HG03159 (cell line): Measurements from ENCODE around the gene TFAP2B.

Experiments
- ATAC-seq: cut with Tn5 transposase; IDR thresholded peaks from one replicate; pipeline ENCODE4 v1.9.1; 2021; ENCODE audit warnings: mild to moderate bottlenecking, moderate library complexity; ENCODE audit not compliant: unreplicated experiment

TFAP2B gene

GRCh38 chr6:50846144-50846851 is 27.6 kb downstream of the TFAP2B start:
- no peak for ATAC-seq

DNA sequence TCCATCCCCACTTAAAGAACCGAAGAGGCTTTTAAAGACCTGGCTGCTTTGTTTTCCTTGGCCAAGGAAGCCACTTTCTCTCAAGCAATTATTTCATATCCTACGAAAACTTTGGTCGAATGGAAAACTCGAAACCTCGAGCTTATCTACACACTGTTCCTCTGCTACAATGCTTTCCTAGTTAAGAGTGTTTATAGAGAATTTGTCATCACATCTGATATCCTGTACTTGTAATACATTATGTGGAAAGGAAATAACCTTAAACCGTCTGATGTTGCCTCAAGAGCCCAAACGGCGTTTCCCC is 28.1 kb downstream of the TFAP2B start:
- ATAC-seq, result no peak

- no peak for ATAC-seq
These were observed 29.4 kb downstream of the TFAP2B start for GRCh38 chr6:50847890-50848594.

GRCh38 chr6:50848989-50849795 is 30.5 kb downstream of the TFAP2B start:
- ATAC-seq, result no peak

- ATAC-seq, result no peak
These were observed 31.1 kb downstream of the TFAP2B start for GRCh38 chr6:50849796-50850180.

DNA sequence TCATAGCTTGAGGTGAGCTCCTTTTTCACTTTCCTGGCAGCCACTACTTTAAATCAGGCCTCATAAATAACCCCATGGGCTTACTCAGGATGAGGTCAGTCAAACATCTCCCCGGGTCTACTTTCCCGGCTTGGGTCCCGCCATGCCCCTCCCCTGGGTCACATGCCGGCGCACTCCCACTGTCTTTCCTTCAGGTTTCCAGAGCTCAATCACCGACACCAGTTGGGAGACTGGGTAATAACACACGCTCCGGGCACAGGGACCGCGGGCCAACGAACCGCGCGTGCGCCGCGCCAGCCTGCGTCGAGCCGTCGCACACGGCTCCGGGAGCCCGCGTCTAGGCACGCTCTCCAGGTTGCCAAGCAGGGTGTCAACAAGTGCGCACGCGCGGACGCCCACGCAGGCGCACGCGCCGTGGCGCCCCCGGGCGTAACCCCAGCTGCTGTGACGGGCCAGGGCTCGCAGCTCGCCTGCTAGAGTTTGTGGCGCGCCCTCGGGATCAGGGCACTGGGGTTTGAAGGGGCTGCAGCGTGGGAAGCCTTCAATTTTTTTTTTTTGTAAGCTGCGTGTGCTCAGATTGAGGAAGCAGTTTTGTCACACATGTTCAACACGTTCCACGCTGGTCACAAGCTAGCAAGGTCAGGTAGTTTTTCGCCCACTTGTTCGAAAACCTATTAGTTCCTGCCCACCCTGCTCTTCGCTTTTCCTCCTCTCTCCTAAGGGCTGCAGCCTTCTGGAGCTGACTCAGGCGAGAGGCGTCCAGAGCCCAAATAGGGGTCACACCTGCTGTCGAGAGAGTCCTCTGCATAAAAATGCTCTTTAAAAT is 31.8 kb downstream of the TFAP2B start:
- no peak for ATAC-seq

GRCh38 chr6:50851049-50851845 is 32.6 kb downstream of the TFAP2B start:
- no peak for ATAC-seq

- no peak for ATAC-seq
These were observed 35.3 kb downstream of the TFAP2B start for GRCh38 chr6:50853939-50854338.

GRCh38 chr6:50861692-50862091 is 43.0 kb downstream of the TFAP2B start:
- no peak for ATAC-seq

GRCh38 chr6:50862176-50862575 is 43.5 kb downstream of the TFAP2B start:
- no peak for ATAC-seq

- ATAC-seq, result no peak
These were observed 45.9 kb downstream of the TFAP2B start for GRCh38 chr6:50864601-50865000.

DNA sequence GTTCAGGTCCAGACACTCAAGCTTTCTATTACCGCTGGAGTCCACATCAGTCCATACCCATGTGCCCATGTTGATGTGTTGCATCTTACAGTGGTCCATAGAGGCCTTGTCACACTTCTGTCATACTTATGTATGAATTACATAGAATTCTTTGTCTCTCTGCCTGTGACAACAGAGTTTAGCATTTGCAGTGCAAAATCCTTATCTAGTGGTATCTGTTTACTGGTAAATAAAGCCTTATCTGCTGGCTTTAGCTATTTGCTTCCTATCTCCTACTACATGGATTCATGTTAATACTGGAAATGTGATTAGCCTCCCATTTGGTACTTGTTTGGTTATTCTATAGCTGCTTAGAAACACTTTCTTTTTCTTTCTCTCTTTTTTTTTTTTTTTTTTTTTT is 49.8 kb downstream of the TFAP2B start:
- no peak for ATAC-seq

DNA sequence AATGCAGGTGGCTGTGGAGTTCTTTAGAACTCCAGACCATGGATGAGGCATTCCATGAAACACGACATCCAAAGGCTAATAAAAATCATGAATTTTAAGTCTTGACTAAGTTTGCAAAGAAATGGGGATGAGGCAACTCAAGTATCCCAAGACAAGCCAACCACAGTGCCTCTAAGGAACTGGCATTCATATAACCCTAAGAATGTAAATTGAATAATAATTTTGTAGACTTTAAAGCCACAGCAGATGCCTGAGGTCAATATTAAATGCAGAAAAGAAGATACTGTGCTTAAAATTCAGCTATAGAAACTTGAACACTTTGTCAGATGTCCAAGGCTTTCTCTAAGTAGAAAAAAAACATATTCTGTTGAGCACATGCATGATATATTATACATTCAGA is 54.5 kb downstream of the TFAP2B start:
- ATAC-seq, result no peak

DNA sequence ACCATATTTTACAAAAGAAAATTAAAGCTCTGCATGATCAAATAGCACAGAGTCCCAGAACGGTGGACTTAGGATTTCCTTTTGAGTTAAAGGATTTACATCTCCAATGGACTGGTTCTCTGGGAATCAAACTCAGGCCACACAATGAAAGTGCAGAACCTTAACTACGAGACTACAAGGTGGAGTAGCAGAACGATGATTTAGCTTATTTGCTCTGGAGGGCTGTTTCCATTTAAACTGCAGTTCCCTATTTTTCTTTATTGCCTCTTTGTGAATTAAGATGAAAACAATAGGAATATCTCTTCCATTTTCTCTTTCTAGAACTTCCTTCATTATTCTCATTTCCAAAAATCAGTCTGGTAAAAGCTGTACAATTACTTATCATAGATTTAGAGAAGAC is 65.7 kb downstream of the TFAP2B start:
- no peak for ATAC-seq

GRCh38 chr6:50887112-50887511 is 68.4 kb downstream of the TFAP2B start:
- no peak for ATAC-seq

DNA sequence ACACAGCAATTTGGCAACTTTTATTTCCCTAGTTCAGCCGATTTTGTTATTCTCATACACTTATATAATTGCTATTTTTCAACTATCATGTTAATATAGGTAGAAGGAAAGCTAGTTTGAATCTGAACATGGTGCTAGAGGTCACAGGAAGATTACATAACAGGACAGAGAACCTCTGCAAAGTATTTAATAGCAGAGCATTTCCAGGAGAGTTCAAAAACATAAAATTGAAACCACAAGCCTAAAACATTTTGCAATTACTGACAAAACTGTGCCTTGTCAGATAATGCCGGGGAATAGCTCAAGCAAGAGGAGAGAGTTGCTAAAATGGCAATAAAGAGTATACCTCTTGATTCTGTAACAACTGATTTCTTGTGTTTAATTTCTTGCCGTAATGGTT is 70.8 kb downstream of the TFAP2B start:
- ATAC-seq, result no peak

- ATAC-seq, result no peak
These were observed 71.3 kb downstream of the TFAP2B start for GRCh38 chr6:50889935-50890334.

- ATAC-seq, result no peak
These were observed 71.9 kb downstream of the TFAP2B start for GRCh38 chr6:50890579-50890978.

DNA sequence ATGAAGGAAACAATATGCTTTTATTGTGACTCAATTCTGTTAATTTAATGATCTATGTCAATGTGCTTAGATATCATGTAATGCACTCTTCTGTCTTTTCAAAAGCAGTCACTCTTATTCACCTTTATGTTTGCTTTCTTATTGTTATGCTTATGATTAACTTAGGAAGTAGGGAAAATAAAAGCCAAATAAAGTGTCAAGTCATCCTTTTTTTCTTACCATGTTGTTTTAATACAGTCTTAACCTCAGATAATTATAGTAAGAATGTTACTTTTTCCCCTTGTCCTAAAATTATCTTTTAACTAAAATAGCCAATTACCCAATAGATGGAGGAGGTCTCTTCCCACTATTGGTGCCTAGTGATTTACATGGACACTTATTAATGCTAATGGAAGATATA is 72.6 kb downstream of the TFAP2B start:
- ATAC-seq, result no peak
